K562 (cell line): ENCODE data around the gene WFDC9. TPM values are rescaled to one million over a fixed set of nuclear protein-coding genes. Genes with fewer than 3 reads are reported as not detected.

Experiments used
- ATF2 ChIP-seq: sonication (generic); formaldehyde crosslinking; IDR thresholded peaks from 2 replicates; pipeline ENCODE4 v1.8.1; 2022; ENCODE audit warnings: missing genetic modification reagents
- CEBPB ChIP-seq: fragments of 450-650 bp; IDR thresholded peaks from 2 replicates; pipeline ENCODE4 v1.6.1; 2016; ENCODE audit warnings: missing genetic modification characterization, missing compliant biosample characterization
- REST ChIP-seq, 2 experiments: fragments of 450-650 bp; formaldehyde crosslinking in 1 of 2; IDR thresholded peaks; 2 replicates each; pipeline versions ENCODE4 v1.4.0 to v1.6.1; 2014 to 2020; ENCODE audit warnings: mild to moderate bottlenecking in 2 of 2, borderline replicate concordance in 1 of 2, low read depth in 1 of 2
- SMC3 ChIP-seq: conservative IDR thresholded peaks from 2 replicates; pipeline ENCODE4 v1.6.1; 2011; ENCODE audit warnings: low read depth, low read length, improper control_type of control experiment; ENCODE audit not compliant: insufficient read depth
- TAF9B ChIP-seq: fragments of 450-650 bp; IDR thresholded peaks from 2 replicates; pipeline ENCODE4 v1.6.1; 2018; ENCODE audit warnings: mild to moderate bottlenecking; ENCODE audit not compliant: partially characterized antibody
- ZNF253 ChIP-seq: fragments of 250-450 bp; sonication (Bioruptor Pico); conservative IDR thresholded peaks from 2 replicates; pipeline ENCODE4 v1.6.1; 2021; ENCODE audit warnings: mild to moderate bottlenecking
- ZNF764 ChIP-seq: fragments of 250-450 bp; sonication (Bioruptor Pico); IDR thresholded peaks from 2 replicates; pipeline ENCODE4 v1.4.0; 2020; ENCODE audit warnings: low read depth, mild to moderate bottlenecking, moderate library complexity
- polyA plus RNA-seq, 8 experiments: library from polyadenylated mRNA; depleted of rRNA in 4 of 8; stranded (reverse) in 5 of 8; unstranded in 3 of 8; fragments of >200 nt; fragmentation: Nextera tagmentation in 2 of 8; fragmentation: Illumina TruSeq in 1 of 8; extraction: Ambion mirVana in 2 of 8; extraction: Trizol in 1 of 8; gene quantifications; 2 replicates each; pipeline versions ENCODE4 v1.2.1 to v1.2.3, GENCODE V29; 2011 to 2014; ENCODE audit warnings: inconsistent platforms in 1 of 8, missing spikeins in 1 of 8
- total RNA-seq, 7 experiments: library from RNA; depleted of rRNA in 6 of 7; stranded (reverse); fragments of >200 nt in 6 of 7; fragmentation: Illumina TruSeq in 2 of 7; extraction: Trizol in 2 of 7; gene quantifications; 2 replicates each; pipeline versions ENCODE4 v1.2.1 to v1.2.3, GENCODE V29; 2011 to 2021; ENCODE audit warnings: low replicate concordance in 1 of 7

WFDC9 gene
- total and polyA plus RNA-seq, 9 of the 15 experiments (the other 6 are each of a cell fraction or from before 2014, with no cell fraction given) = not detected

- TF ChIP-seq REST (IDR thresholded peaks at IDR 0.05; ENCODE audit: borderline replicate concordance) = peak; percentile 61; the same call in 1 of the 2 replicates
- TF ChIP-seq REST (CRISPR knock-in tag; IDR thresholded peaks at IDR 0.05; ENCODE audit: low read depth) = no peak
- TF ChIP-seq ATF2 (CRISPR knock-in tag) = no peak
- no peak for TF ChIP-seq ZNF764 (CRISPR knock-in tag)
- TF ChIP-seq TAF9B = no peak
- no peak for TF ChIP-seq ZNF253 (CRISPR knock-in tag)
- TF ChIP-seq SMC3 = peak; percentile 76
- 0 out of 2 replicates have a peak, but pooled peaks have one; percentile 14 for TF ChIP-seq CEBPB (tag)
Observed at GRCh38 chr20:45592574-45593189, 38.4 kb downstream of the WFDC9 start (continued).
